ENCODE data around the gene RCCD1.

GRCh38 chr15:90986790-90987507 is 32.3 kb downstream of the RCCD1 start:
- no peak for TF ChIP-seq CTCF (tag by site-specific recombination; IDR thresholded peaks at IDR 0.05)
- TF ChIP-seq ZBTB11 (tag by site-specific recombination; conservative IDR thresholded peaks at IDR 0.05; ENCODE audit: low read depth), result no peak
- no peak for TF ChIP-seq SP2 (tag by site-specific recombination; IDR thresholded peaks at IDR 0.05)
- no peak for TF ChIP-seq ZNF549 (tag by site-specific recombination; IDR thresholded peaks at IDR 0.05)
- no peak for TF ChIP-seq REST (tag by site-specific recombination; IDR thresholded peaks at IDR 0.05)
- no peak for TF ChIP-seq ATF2 (tag by site-specific recombination; IDR thresholded peaks at IDR 0.05; ENCODE audit: low read depth)
- no peak for TF ChIP-seq ZNF423 (tag by site-specific recombination; IDR thresholded peaks at IDR 0.05)
- no peak for TF ChIP-seq ZSCAN23 (tag by site-specific recombination; IDR thresholded peaks at IDR 0.05)
- TF ChIP-seq, protein P1, sequence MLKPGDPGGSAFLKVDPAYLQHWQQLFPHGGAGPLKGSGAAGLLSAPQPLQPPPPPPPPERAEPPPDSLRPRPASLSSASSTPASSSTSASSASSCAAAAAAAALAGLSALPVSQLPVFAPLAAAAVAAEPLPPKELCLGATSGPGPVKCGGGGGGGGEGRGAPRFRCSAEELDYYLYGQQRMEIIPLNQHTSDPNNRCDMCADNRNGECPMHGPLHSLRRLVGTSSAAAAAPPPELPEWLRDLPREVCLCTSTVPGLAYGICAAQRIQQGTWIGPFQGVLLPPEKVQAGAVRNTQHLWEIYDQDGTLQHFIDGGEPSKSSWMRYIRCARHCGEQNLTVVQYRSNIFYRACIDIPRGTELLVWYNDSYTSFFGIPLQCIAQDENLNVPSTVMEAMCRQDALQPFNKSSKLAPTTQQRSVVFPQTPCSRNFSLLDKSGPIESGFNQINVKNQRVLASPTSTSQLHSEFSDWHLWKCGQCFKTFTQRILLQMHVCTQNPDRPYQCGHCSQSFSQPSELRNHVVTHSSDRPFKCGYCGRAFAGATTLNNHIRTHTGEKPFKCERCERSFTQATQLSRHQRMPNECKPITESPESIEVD (tag by site-specific recombination; IDR thresholded peaks at IDR 0.05), result no peak
- no peak for TF ChIP-seq YY1 (tag by site-specific recombination; IDR thresholded peaks at IDR 0.05)
- TF ChIP-seq, protein P2, sequence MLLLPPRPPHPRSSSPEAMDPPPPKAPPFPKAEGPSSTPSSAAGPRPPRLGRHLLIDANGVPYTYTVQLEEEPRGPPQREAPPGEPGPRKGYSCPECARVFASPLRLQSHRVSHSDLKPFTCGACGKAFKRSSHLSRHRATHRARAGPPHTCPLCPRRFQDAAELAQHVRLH (tag by site-specific recombination; IDR thresholded peaks at IDR 0.05), result no peak
- TF ChIP-seq, protein P3, sequence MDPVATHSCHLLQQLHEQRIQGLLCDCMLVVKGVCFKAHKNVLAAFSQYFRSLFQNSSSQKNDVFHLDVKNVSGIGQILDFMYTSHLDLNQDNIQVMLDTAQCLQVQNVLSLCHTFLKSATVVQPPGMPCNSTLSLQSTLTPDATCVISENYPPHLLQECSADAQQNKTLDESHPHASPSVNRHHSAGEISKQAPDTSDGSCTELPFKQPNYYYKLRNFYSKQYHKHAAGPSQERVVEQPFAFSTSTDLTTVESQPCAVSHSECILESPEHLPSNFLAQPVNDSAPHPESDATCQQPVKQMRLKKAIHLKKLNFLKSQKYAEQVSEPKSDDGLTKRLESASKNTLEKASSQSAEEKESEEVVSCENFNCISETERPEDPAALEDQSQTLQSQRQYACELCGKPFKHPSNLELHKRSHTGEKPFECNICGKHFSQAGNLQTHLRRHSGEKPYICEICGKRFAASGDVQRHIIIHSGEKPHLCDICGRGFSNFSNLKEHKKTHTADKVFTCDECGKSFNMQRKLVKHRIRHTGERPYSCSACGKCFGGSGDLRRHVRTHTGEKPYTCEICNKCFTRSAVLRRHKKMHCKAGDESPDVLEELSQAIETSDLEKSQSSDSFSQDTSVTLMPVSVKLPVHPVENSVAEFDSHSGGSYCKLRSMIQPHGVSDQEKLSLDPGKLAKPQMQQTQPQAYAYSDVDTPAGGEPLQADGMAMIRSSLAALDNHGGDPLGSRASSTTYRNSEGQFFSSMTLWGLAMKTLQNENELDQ (tag by site-specific recombination; IDR thresholded peaks at IDR 0.05; ENCODE audit: low read depth), result no peak

All from HEK293 (cell line).